ENCODE measurements around the gene RIT2. TPM values are rescaled to one million over a fixed set of nuclear protein-coding genes. Genes with fewer than 3 reads are reported as not detected.

RIT2 gene
- polyA plus RNA-seq, 2 of the 4 experiments (the other 2 are of a cell fraction) = not detected

DNA sequence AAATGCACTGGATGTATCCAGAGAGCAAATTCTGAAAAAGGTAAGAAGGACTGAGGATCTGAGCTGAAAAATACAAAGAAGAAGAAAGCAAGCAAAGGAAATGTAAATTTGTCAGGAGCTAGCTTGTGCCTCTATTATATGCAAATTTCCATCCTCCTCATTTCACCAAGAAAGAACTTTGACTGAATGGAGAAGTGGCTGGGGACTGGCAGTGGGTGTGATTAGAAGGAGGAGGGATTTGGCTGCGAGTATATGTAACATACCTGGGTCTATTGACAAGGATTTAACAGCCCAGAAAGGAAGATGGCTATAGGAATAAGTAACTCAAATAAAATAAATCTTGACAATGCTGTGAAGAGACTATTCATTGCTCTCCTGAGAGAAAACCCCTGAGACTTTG, 19.4 kb upstream of the RIT2 start (continued):
- TF ChIP-seq, protein P1, sequence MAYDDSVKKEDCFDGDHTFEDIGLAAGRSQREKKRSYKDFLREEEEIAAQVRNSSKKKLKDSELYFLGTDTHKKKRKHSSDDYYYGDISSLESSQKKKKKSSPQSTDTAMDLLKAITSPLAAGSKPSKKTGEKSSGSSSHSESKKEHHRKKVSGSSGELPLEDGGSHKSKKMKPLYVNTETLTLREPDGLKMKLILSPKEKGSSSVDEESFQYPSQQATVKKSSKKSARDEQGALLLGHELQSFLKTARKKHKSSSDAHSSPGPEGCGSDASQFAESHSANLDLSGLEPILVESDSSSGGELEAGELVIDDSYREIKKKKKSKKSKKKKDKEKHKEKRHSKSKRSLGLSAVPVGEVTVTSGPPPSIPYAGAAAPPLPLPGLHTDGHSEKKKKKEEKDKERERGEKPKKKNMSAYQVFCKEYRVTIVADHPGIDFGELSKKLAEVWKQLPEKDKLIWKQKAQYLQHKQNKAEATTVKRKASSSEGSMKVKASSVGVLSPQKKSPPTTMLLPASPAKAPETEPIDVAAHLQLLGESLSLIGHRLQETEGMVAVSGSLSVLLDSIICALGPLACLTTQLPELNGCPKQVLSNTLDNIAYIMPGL (CRISPR knock-in tag; IDR thresholded peaks at IDR 0.05; ENCODE audit: borderline replicate concordance) = no peak
- TF ChIP-seq JUNB (IDR thresholded peaks at IDR 0.05) (no peak), JUN (IDR thresholded peaks at IDR 0.05) (no peak), FOSL2 (IDR thresholded peaks at IDR 0.05) (no peak), FOSL2 (CRISPR knock-in tag; IDR thresholded peaks at IDR 0.05) (no peak), ZSCAN20 (CRISPR knock-in tag; IDR thresholded peaks at IDR 0.05) (no peak), GATA3 (IDR thresholded peaks at IDR 0.05; ENCODE audit: borderline replicate concordance) (no peak), HOXA7 (CRISPR knock-in tag; IDR thresholded peaks at IDR 0.05) (no peak), EHMT2 (IDR thresholded peaks at IDR 0.05; ENCODE audit: low read depth) (no peak), ESRRA (IDR thresholded peaks at IDR 0.05; ENCODE audit: borderline replicate concordance, low read length) (no peak)

- Histone ChIP-seq H3K4me1 (no peaks in the 10 kb centered on the region), H3K9me3 (no peaks in the 10 kb centered on the region), H3K4me2 (no peak overlapping the region), H3K4me3 (no peak overlapping the region), H3K27ac (no peak overlapping the region)
- no peak for TF ChIP-seq CBX2 (IDR thresholded peaks at IDR 0.05; ENCODE audit: borderline replicate concordance, low read depth)
- CTCF ChIA-PET = no interaction called here
- ATAC-seq (no peak), DNase-seq (ENCODE audit: low read depth in 1 of 2, low spot score in 1 of 2) (no peak), FAIRE-seq (no peak)
- POLR2A ChIA-PET = no interaction called here
- WGBS (ENCODE audit: missing lambda C conversion rate) = 3% methylated on average over 4 of the region's 5 CpGs
These were observed 15.3 kb upstream of the RIT2 start for GRCh38 chr18:43130716-43131260.

DNA sequence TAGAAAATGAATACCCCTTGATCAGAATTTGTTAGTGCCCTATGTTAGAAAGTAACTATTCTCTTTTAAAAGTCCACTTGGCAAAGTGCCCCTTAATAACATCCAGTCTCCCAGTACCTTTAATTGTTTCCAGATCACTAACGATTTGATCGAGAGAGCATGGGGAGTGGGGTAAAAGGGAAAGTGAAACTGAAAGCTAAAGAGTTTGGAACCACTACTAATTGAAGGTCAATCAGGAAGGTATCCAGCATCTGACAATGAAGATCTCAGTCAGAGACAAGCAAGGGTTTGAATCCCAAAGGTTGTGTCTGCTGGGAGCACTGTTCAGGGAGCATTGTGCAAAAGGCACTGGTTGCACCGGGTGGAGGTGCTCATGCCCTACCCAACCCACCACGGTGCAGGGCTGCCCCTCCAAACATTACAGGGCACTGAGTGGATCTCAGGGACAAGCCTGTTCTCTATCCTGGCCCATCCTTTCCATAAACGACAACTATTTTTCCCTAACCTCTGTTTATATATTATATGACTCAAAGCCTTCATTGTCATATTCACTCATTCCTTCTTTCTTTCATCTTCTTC, 14.6 kb upstream of the RIT2 start:
- no peak for TF ChIP-seq TP53 (CRISPR knock-in tag; IDR thresholded peaks at IDR 0.05)
- TF ChIP-seq ZNF302 (CRISPR knock-in tag; IDR thresholded peaks at IDR 0.05) = no peak
- TF ChIP-seq KDM5A (IDR thresholded peaks at IDR 0.05) = no peak
- no peak for TF ChIP-seq ZFP36 (IDR thresholded peaks at IDR 0.05; ENCODE audit: borderline replicate concordance, partially characterized antibody)
- TF ChIP-seq NPAS2 (CRISPR knock-in tag; IDR thresholded peaks at IDR 0.05; ENCODE audit: borderline replicate concordance) = no peak
- TF ChIP-seq, protein P2, sequence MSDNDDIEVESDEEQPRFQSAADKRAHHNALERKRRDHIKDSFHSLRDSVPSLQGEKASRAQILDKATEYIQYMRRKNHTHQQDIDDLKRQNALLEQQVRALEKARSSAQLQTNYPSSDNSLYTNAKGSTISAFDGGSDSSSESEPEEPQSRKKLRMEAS (IDR thresholded peaks at IDR 0.05) = no peak
- TF ChIP-seq JUN (IDR thresholded peaks at IDR 0.05) = no peak
- no peak for TF ChIP-seq SMC3 (IDR thresholded peaks at IDR 0.05)
- TF ChIP-seq ZC3H11A (IDR thresholded peaks at IDR 0.05) = no peak
- TF ChIP-seq MAFK (IDR thresholded peaks at IDR 0.05; ENCODE audit: partially characterized antibody) = no peak
- TF ChIP-seq, protein P3, sequence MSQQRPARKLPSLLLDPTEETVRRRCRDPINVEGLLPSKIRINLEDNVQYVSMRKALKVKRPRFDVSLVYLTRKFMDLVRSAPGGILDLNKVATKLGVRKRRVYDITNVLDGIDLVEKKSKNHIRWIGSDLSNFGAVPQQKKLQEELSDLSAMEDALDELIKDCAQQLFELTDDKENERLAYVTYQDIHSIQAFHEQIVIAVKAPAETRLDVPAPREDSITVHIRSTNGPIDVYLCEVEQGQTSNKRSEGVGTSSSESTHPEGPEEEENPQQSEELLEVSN (IDR thresholded peaks at IDR 0.05; ENCODE audit: borderline replicate concordance, low read depth) = no peak
- TF ChIP-seq, protein P4, sequence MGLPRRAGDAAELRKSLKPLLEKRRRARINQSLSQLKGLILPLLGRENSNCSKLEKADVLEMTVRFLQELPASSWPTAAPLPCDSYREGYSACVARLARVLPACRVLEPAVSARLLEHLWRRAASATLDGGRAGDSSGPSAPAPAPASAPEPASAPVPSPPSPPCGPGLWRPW (IDR thresholded peaks at IDR 0.05) = no peak
- ChIA-PET POLR2A (no interaction called here), CTCF (no interaction called here)
- 0% methylated on average over 5 of the region's 5 CpGs for WGBS (ENCODE audit: missing lambda C conversion rate)
- Histone ChIP-seq H3K9me3 (no peaks in the 10 kb centered on the region), H3K4me2 (no peak overlapping the region), H3K27ac (no peak overlapping the region), H3K4me1 (no peaks in the 10 kb centered on the region), H3K4me3 (no peak overlapping the region)
- ATAC-seq (no peak), FAIRE-seq (no peak), DNase-seq (ENCODE audit: low read depth in 1 of 2, low spot score in 1 of 2) (no peak)
